Measurements from ENCODE around the gene LYSMD4. TPM values are rescaled to one million over a fixed set of nuclear protein-coding genes. Genes with fewer than 3 reads are reported as not detected.

LYSMD4 gene
- total and polyA plus RNA-seq, 4 donors = 3.9 to 12.1 (median 7.2) TPM

DNA sequence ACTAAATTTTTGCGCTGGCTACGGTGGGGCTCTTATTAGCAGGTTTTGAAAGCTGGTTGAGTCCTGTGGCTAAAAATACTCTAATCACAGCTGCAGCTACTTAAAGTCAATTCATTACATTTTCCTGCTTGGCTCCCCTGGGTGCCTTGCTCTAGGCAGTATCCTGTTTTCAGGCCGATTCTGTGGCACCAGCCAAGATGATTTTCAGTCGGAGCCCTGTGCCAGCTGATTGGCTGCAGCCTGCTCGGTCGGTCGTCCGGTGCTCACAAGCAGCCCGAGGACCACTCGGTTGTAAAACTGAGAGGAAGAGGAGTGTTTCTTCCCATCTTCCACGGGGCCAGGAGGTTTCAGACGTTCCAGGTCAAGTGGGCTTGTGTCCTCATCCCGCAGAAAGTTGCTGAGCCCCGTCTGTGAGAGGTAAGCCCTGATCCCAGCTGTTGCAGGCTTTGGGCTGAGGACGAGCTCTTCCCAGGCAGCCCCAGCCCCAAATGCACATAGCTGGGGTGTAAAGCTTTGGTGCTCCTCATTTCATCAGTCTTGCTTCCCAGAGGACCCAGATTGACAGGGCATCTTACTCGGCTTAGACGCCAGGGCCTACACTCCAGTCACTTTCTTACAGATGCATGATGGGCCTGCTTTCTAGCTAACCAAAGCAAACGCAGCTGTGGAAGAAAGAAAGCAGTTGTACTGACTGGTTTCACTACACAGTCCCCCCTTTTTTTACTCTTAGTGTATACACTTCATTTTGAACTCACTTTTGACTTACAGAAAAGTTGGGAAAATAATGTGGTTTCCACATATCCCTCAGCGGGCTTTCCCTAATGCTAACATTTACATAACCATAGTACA lies 15.9 kb downstream of the LYSMD4 start:
- Histone ChIP-seq H3K4me3 (ENCODE audit: low read depth in 1 of 3, low read length in 3 of 3) (no peak overlapping the region), H3K36me3 (ENCODE audit: control insufficient read depth in 4 of 4, insufficient read depth in 3 of 4, low read depth in 1 of 4, low read length in 3 of 4) (peaks cover 3 to 12% (median 8%) of the 10 kb centered on the region in 4 donors), H3K27ac (ENCODE audit: low read depth in 1 of 2, low read length in 2 of 2) (no peak overlapping the region), H3K9ac (ENCODE audit: low read depth in 1 of 2, low read length in 2 of 2) (no peak overlapping the region), H3K4me1 (ENCODE audit: control insufficient read depth in 4 of 4, insufficient read depth in 4 of 4, low read length in 3 of 4) (no peaks in the 10 kb centered on the region), H3K9me3 (ENCODE audit: control insufficient read depth in 4 of 4, low read length in 3 of 4) (no peaks in the 10 kb centered on the region), H3K27me3 (ENCODE audit: control insufficient read depth in 4 of 4, insufficient read depth in 4 of 4, low read length in 3 of 4) (no peaks in the 10 kb centered on the region)
- WGBS = 81% methylated on average over 19 of the region's 19 CpGs
- no peak for DNase-seq (ENCODE audit: low spot score)
- TF ChIP-seq TAF1 (conservative IDR thresholded peaks at IDR 0.05) (no peak), NR2F2 (IDR thresholded peaks at IDR 0.05) (no peak), FOXA1 (IDR thresholded peaks at IDR 0.05) (no peak), YY1 (IDR thresholded peaks at IDR 0.05) (no peak), RXRA (IDR thresholded peaks at IDR 0.05) (no peak), HNF4G (IDR thresholded peaks at IDR 0.05) (no peak), EGR1 (IDR thresholded peaks at IDR 0.05; ENCODE audit: low read depth in 2 of 2) (no peak), GABPA (IDR thresholded peaks at IDR 0.05 in 1 of 2, conservative IDR thresholded peaks at IDR 0.05 in 1 of 2) (no peak), SP1 (IDR thresholded peaks at IDR 0.05) (no peak), JUND (IDR thresholded peaks at IDR 0.05) (no peak), FOXA2 (IDR thresholded peaks at IDR 0.05) (no peak), RAD21 (IDR thresholded peaks at IDR 0.05) (no peak)
- TF ChIP-seq, protein P1, sequence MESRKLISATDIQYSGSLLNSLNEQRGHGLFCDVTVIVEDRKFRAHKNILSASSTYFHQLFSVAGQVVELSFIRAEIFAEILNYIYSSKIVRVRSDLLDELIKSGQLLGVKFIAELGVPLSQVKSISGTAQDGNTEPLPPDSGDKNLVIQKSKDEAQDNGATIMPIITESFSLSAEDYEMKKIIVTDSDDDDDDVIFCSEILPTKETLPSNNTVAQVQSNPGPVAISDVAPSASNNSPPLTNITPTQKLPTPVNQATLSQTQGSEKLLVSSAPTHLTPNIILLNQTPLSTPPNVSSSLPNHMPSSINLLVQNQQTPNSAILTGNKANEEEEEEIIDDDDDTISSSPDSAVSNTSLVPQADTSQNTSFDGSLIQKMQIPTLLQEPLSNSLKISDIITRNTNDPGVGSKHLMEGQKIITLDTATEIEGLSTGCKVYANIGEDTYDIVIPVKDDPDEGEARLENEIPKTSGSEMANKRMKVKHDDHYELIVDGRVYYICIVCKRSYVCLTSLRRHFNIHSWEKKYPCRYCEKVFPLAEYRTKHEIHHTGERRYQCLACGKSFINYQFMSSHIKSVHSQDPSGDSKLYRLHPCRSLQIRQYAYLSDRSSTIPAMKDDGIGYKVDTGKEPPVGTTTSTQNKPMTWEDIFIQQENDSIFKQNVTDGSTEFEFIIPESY (IDR thresholded peaks at IDR 0.05) = no peak
- TF ChIP-seq, protein P2, sequence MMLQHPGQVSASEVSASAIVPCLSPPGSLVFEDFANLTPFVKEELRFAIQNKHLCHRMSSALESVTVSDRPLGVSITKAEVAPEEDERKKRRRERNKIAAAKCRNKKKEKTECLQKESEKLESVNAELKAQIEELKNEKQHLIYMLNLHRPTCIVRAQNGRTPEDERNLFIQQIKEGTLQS (IDR thresholded peaks at IDR 0.05) = no peak
- TF ChIP-seq, protein P3, sequence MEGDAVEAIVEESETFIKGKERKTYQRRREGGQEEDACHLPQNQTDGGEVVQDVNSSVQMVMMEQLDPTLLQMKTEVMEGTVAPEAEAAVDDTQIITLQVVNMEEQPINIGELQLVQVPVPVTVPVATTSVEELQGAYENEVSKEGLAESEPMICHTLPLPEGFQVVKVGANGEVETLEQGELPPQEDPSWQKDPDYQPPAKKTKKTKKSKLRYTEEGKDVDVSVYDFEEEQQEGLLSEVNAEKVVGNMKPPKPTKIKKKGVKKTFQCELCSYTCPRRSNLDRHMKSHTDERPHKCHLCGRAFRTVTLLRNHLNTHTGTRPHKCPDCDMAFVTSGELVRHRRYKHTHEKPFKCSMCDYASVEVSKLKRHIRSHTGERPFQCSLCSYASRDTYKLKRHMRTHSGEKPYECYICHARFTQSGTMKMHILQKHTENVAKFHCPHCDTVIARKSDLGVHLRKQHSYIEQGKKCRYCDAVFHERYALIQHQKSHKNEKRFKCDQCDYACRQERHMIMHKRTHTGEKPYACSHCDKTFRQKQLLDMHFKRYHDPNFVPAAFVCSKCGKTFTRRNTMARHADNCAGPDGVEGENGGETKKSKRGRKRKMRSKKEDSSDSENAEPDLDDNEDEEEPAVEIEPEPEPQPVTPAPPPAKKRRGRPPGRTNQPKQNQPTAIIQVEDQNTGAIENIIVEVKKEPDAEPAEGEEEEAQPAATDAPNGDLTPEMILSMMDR (IDR thresholded peaks at IDR 0.05; ENCODE audit: low read depth, low read length, missing input control) = no peak
- TF ChIP-seq, protein P4, sequence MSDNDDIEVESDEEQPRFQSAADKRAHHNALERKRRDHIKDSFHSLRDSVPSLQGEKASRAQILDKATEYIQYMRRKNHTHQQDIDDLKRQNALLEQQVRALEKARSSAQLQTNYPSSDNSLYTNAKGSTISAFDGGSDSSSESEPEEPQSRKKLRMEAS (IDR thresholded peaks at IDR 0.05) = no peak
- TF ChIP-seq, protein P5, sequence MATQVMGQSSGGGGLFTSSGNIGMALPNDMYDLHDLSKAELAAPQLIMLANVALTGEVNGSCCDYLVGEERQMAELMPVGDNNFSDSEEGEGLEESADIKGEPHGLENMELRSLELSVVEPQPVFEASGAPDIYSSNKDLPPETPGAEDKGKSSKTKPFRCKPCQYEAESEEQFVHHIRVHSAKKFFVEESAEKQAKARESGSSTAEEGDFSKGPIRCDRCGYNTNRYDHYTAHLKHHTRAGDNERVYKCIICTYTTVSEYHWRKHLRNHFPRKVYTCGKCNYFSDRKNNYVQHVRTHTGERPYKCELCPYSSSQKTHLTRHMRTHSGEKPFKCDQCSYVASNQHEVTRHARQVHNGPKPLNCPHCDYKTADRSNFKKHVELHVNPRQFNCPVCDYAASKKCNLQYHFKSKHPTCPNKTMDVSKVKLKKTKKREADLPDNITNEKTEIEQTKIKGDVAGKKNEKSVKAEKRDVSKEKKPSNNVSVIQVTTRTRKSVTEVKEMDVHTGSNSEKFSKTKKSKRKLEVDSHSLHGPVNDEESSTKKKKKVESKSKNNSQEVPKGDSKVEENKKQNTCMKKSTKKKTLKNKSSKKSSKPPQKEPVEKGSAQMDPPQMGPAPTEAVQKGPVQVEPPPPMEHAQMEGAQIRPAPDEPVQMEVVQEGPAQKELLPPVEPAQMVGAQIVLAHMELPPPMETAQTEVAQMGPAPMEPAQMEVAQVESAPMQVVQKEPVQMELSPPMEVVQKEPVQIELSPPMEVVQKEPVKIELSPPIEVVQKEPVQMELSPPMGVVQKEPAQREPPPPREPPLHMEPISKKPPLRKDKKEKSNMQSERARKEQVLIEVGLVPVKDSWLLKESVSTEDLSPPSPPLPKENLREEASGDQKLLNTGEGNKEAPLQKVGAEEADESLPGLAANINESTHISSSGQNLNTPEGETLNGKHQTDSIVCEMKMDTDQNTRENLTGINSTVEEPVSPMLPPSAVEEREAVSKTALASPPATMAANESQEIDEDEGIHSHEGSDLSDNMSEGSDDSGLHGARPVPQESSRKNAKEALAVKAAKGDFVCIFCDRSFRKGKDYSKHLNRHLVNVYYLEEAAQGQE (IDR thresholded peaks at IDR 0.05) = no peak

Data from liver (tissue), 9 donors.